ENCODE data around the gene SLC6A7.

DNA sequence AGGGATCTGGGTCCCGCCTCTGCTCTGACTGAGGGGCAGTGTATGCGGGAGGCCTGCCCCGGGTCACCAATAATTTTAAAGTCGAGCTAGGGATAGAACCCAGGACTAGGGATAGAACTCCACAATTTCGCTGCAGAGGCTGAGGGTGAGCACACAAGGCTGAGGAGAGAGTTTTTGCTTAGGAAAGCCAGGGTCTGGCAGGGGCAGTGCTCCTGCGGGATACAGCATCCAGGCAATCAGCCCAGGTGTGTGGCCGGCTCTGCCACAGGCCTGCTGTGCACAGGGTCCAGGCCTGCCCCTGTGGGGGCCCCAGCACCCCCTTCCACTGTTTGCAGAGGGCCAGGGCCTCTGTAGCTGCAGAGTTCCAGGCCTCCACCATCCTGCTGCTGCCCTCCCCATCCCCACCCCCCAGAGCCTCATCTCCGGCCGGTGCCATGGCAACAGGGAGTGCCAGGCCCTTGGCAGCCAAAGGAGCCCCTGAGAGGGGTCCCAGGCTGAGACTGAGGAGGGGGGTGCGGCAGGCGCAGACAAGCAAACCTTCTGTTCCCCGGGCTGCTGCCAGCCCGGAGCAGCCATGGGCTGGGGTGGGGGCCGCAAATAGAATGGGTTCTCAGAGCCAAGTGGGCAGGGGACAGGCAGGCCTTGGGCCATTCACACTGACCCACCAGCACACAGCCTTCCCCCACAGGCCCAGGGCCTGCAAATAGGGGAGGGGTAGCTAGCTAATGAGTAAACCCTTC lies 42.8 kb upstream of the SLC6A7 start:
- TF ChIP-seq POLR2AphosphoS5 (IDR thresholded peaks at IDR 0.05) = no peak
- TF ChIP-seq, protein P1, sequence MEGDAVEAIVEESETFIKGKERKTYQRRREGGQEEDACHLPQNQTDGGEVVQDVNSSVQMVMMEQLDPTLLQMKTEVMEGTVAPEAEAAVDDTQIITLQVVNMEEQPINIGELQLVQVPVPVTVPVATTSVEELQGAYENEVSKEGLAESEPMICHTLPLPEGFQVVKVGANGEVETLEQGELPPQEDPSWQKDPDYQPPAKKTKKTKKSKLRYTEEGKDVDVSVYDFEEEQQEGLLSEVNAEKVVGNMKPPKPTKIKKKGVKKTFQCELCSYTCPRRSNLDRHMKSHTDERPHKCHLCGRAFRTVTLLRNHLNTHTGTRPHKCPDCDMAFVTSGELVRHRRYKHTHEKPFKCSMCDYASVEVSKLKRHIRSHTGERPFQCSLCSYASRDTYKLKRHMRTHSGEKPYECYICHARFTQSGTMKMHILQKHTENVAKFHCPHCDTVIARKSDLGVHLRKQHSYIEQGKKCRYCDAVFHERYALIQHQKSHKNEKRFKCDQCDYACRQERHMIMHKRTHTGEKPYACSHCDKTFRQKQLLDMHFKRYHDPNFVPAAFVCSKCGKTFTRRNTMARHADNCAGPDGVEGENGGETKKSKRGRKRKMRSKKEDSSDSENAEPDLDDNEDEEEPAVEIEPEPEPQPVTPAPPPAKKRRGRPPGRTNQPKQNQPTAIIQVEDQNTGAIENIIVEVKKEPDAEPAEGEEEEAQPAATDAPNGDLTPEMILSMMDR (IDR thresholded peaks at IDR 0.05) = no peak
- no peak for TF ChIP-seq POLR2A (IDR thresholded peaks at IDR 0.05)
- TF ChIP-seq EP300 (IDR thresholded peaks at IDR 0.05) = no peak

Measured in gastroesophageal sphincter (tissue), 3 donors.